Right lobe of liver (tissue), 4 donors: ENCODE results near the gene RAP1GDS1.

Experiments used
- CTCF ChIP-seq, 4 donors: fragments of 200-600 bp in 3 of 4; fragments of 450-650 bp in 1 of 4; IDR thresholded peaks; one replicate each; pipeline versions ENCODE4 v1.5.1 to v1.8.0; 2016 to 2022; ENCODE audit warnings: antibody characterized with exemption in 4 of 4, mild to moderate bottlenecking in 2 of 4
- POLR2A ChIP-seq: fragments of 450-650 bp; IDR thresholded peaks from one replicate; pipeline ENCODE4 v1.6.1; 2017; ENCODE audit warnings: antibody characterized with exemption, mild to moderate bottlenecking
- donor health status: DM: no; HTN: no; CAD: no.
- donor health status: DM: no; HTN: no; CAD: no.
- donor health status: DM: no; HTN: yes; CAD: no.

- TF ChIP-seq POLR2A: no peak
- no peak for TF ChIP-seq CTCF (IDR thresholded peaks at IDR 0.05)
These were observed 29.0 kb upstream of the RAP1GDS1 start for GRCh38 chr4:98232202-98232601.
